HepG2 (cell line): ENCODE measurements around the gene XPR1. TPM values are rescaled to one million over a fixed set of nuclear protein-coding genes. Genes with fewer than 3 reads are reported as not detected.

Experiments used
- ATAC-seq: fragments of 200-7000 bp; cut with Tn5 transposase; 3 replicates; pipeline ENCODE4 v1.9.1; 2020; ENCODE audit warnings: mild to moderate bottlenecking, moderate library complexity
- BruUV-seq: library from RNA; stranded (reverse); fragments of 400-500 nt; replicated peaks from 2 replicates; lab custom pipeline; 2021; lab: Mats Ljungman, UMichigan
- CTCF ChIA-PET: fragments of 300-600 bp; formaldehyde crosslinking; extraction: SDS; loops from one replicate; lab custom pipeline; 2021; ENCODE audit warnings: low total read pairs, inconsistent platforms, low intra/inter-chr PET ratio; lab: Yijun Ruan, JAX
- POLR2A ChIA-PET: fragments of 350-600 bp; sonication (Branson Sonifier 250); formaldehyde crosslinking; loops from one replicate; lab custom pipeline; 2020; ENCODE audit warnings: antibody characterized with exemption, inconsistent platforms; lab: Yijun Ruan, JAX
- DNase-seq: peaks from one replicate; pipeline ENCODE4 v3.0.0-alpha.2; 2015; ENCODE audit warnings: low spot score
- FAIRE-seq: peaks from 3 replicates; lab custom pipeline; 2011; peaks lifted over from hg19 to GRCh38; lab: Jason Lieb, UNC
- H2AFZ ChIP-seq: one replicate; pipeline ENCODE4 v1.6.1; 2011; ENCODE audit warnings: low read length, inconsistent platforms
- H3K27ac ChIP-seq: fragments of 300-600 bp; 3 replicates; pipeline ENCODE4 v1.8.0; 2011; ENCODE audit warnings: mixed run types, mild to moderate bottlenecking, mixed read lengths, low read length, inconsistent platforms; ENCODE audit not compliant: insufficient read depth; ENCODE audit errors: extremely low read length
- H3K27me3 ChIP-seq, 2 experiments: fragments of 200-600 bp in 1 of 2; 2 replicates in 1 of 2; 3 replicates in 1 of 2; pipeline versions ENCODE4 v1.6.0 to v1.8.0; 2011; ENCODE audit warnings: low read length in 2 of 2, mild to moderate bottlenecking in 2 of 2, moderate library complexity in 2 of 2, inconsistent platforms in 1 of 2; ENCODE audit not compliant: insufficient read depth in 2 of 2, control insufficient read depth in 1 of 2
- H3K36me3 ChIP-seq, 2 experiments: fragments of 200-600 bp in 1 of 2; replicated peaks in 1 of 2; 2 replicates in 1 of 2; 3 replicates in 1 of 2; pipeline versions ENCODE4 v1.5.1 to v1.8.0; 2011; ENCODE audit warnings: low read length in 2 of 2, inconsistent platforms in 1 of 2; ENCODE audit not compliant: insufficient read depth in 2 of 2, control insufficient read depth in 1 of 2
- H3K4me1 ChIP-seq: 2 replicates; pipeline ENCODE4 v1.5.1; 2012; ENCODE audit warnings: low read length, inconsistent platforms; ENCODE audit not compliant: insufficient read depth
- H3K4me2 ChIP-seq: 2 replicates; pipeline ENCODE4 v1.6.0; 2011; ENCODE audit warnings: low read depth, low read length, inconsistent platforms
- H3K4me3 ChIP-seq, 3 experiments: fragments of 200-600 bp in 1 of 3; sonication (generic), shearing (Covaris generic) in 1 of 3; replicated peaks in 1 of 3; 2 replicates each; pipeline ENCODE4 v1.5.1; 2011 to 2016; ENCODE audit warnings: low read length in 3 of 3, inconsistent platforms in 2 of 3, low read depth in 2 of 3, mild to moderate bottlenecking in 2 of 3, control low read depth in 1 of 3, mixed read lengths in 1 of 3; ENCODE audit not compliant: insufficient read depth in 1 of 3
- H3K79me2 ChIP-seq: one replicate; pipeline ENCODE4 v1.6.1; 2011; ENCODE audit warnings: low read length, inconsistent platforms; ENCODE audit not compliant: insufficient read depth
- H3K9ac ChIP-seq: 2 replicates; pipeline ENCODE4 v1.6.0; 2011; ENCODE audit warnings: mild to moderate bottlenecking, low read depth, low read length, inconsistent platforms; ENCODE audit not compliant: insufficient read depth
- H3K9me3 ChIP-seq: 2 replicates; pipeline ENCODE4 v1.5.1; 2012; ENCODE audit warnings: mild to moderate bottlenecking, low read length
- H4K20me1 ChIP-seq: 2 replicates; pipeline ENCODE4 v1.6.0; 2011; ENCODE audit warnings: inconsistent platforms, mild to moderate bottlenecking, low read length, moderate library complexity; ENCODE audit not compliant: insufficient read depth
- ASH2L ChIP-seq: fragments of 300-600, 200-600 bp; sonication (generic); IDR thresholded peaks from 2 replicates; pipeline ENCODE4 v1.7.0; 2017; ENCODE audit warnings: low read depth, mild to moderate bottlenecking, moderate library complexity, mixed read lengths, low read length; ENCODE audit not compliant: insufficient read length
- KDM3A ChIP-seq: IDR thresholded peaks from 2 replicates; pipeline ENCODE4 v1.6.1; 2018; ENCODE audit warnings: low read depth, missing compliant biosample characterization
- PAF1 ChIP-seq: IDR thresholded peaks from 2 replicates; pipeline ENCODE4 v1.6.1; 2016; ENCODE audit warnings: missing genetic modification reagents, missing compliant biosample characterization
- RELA ChIP-seq: sonication (generic); formaldehyde crosslinking; IDR thresholded peaks from 2 replicates; pipeline ENCODE4 v1.4.0; 2020; ENCODE audit warnings: missing genetic modification reagents
- RFX3 ChIP-seq: IDR thresholded peaks from 2 replicates; pipeline ENCODE4 v1.6.1; 2016; ENCODE audit warnings: missing biosample characterization, missing genetic modification reagents
- SALL1 ChIP-seq: sonication (generic); formaldehyde crosslinking; IDR thresholded peaks from 2 replicates; pipeline ENCODE4 v1.8.0; 2022; ENCODE audit warnings: mild to moderate bottlenecking, missing genetic modification reagents
- U2AF1 ChIP-seq: fragments of 200-400 bp; formaldehyde crosslinking; optimal IDR thresholded peaks from 2 replicates; pipeline ENCODE3; 2017; ENCODE audit warnings: mild to moderate bottlenecking, low read depth, low read length
- ZBTB42 ChIP-seq: sonication (generic); formaldehyde crosslinking; IDR thresholded peaks from 2 replicates; pipeline ENCODE4 v1.5.0; 2020; ENCODE audit warnings: mild to moderate bottlenecking, missing genetic modification reagents
- ZNF20 ChIP-seq: sonication (generic); formaldehyde crosslinking; IDR thresholded peaks from 2 replicates; pipeline ENCODE4 v1.4.0; 2020; ENCODE audit warnings: mild to moderate bottlenecking, moderate library complexity, missing genetic modification reagents
- ZNF761 ChIP-seq: sonication (generic); formaldehyde crosslinking; conservative IDR thresholded peaks from 2 replicates; pipeline ENCODE4 v1.4.0; 2020; ENCODE audit warnings: mild to moderate bottlenecking, missing genetic modification reagents
- WGBS: methylation state at CpG from one replicate; pipeline ENCODE4 v1.1.6; 2017; ENCODE audit warnings: low lambda C conversion rate; 5-methylcytosine and 5-hydroxymethylcytosine counted together
- in situ Hi-C: cut with HindIII; loops from 2 replicates; pipeline ENCODE4 v1.10.0; 2017; ENCODE audit warnings: low pct_unique_long_range_greater_than_20kb; ENCODE audit not compliant: extremely low pct_ligation_motif_present
- intact Hi-C: fragments of 100-400 bp; cut with micrococcal nuclease; formaldehyde crosslinking; loops from one replicate; pipeline ENCODE4 v1.10.0; 2022; ENCODE audit not compliant: unreplicated experiment
- polyA plus RNA-seq, 8 experiments: library from polyadenylated mRNA; depleted of rRNA in 3 of 8; stranded (reverse) in 7 of 8; unstranded in 1 of 8; fragments of >200 nt; fragmentation: Illumina TruSeq in 4 of 8; extraction: Trizol in 4 of 8; gene quantifications; 2 replicates each; pipeline versions ENCODE4 v1.2.1 to v1.2.3, GENCODE V29; 2011 to 2016; ENCODE audit warnings: low read depth in 4 of 8, missing spikeins in 1 of 8, mixed read lengths in 1 of 8; ENCODE audit not compliant: insufficient read depth in 1 of 8
- total RNA-seq, 5 experiments: library from RNA; depleted of rRNA; stranded (reverse); fragments of >200 nt; fragmentation: Illumina TruSeq; extraction: Trizol; gene quantifications; 2 replicates each; pipeline ENCODE4 v1.2.3, GENCODE V29; 2016; ENCODE audit warnings: low read depth in 1 of 5
- TF ChIP-seq, protein P1 (sequence below), 2 experiments: sonication (generic) in 1 of 2; formaldehyde crosslinking in 1 of 2; IDR thresholded peaks; 2 replicates each; pipeline versions ENCODE4 v1.6.1 to v1.9.0; 2014 to 2022; ENCODE audit warnings: antibody characterized with exemption in 1 of 2, borderline replicate concordance in 1 of 2, inconsistent platforms in 1 of 2, low read depth in 1 of 2, missing genetic modification reagents in 1 of 2
- TF ChIP-seq, protein P2 (sequence below): sonication (generic); formaldehyde crosslinking; IDR thresholded peaks from 2 replicates; pipeline ENCODE4 v1.4.0; 2020; ENCODE audit warnings: missing genetic modification reagents

The XPR1 gene
- total and polyA plus RNA-seq, 2 of the 13 experiments (the other 11 are each of a cell fraction or from before 2014, with no cell fraction given) = 22.3 to 23.6 TPM

DNA sequence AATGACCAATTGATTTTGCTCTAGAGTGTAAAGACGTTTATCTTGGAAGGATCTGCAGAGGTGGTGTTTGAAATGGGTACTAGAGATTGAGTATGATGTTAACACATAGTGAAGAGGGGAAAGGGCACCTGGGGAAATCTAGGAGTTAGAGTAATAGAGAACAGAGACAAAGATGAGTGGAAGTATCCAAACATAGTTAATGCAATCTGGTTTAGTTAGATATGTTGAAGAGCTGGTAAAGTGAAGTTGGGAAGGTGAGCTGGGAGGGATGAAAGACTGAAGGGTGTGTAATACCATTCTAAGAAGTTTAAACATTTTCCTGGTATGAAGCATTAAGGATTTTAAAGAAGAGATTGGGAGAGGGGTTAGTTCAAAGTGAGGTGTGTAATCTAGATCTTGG lies 11.0 kb downstream of the XPR1 start (continued):
- TF ChIP-seq, protein P1, sequence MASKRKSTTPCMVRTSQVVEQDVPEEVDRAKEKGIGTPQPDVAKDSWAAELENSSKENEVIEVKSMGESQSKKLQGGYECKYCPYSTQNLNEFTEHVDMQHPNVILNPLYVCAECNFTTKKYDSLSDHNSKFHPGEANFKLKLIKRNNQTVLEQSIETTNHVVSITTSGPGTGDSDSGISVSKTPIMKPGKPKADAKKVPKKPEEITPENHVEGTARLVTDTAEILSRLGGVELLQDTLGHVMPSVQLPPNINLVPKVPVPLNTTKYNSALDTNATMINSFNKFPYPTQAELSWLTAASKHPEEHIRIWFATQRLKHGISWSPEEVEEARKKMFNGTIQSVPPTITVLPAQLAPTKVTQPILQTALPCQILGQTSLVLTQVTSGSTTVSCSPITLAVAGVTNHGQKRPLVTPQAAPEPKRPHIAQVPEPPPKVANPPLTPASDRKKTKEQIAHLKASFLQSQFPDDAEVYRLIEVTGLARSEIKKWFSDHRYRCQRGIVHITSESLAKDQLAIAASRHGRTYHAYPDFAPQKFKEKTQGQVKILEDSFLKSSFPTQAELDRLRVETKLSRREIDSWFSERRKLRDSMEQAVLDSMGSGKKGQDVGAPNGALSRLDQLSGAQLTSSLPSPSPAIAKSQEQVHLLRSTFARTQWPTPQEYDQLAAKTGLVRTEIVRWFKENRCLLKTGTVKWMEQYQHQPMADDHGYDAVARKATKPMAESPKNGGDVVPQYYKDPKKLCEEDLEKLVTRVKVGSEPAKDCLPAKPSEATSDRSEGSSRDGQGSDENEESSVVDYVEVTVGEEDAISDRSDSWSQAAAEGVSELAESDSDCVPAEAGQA (IDR thresholded peaks at IDR 0.05; ENCODE audit: low read depth) = no peak
- TF ChIP-seq, protein P1 (CRISPR knock-in tag; IDR thresholded peaks at IDR 0.05; ENCODE audit: borderline replicate concordance) = no peak

DNA sequence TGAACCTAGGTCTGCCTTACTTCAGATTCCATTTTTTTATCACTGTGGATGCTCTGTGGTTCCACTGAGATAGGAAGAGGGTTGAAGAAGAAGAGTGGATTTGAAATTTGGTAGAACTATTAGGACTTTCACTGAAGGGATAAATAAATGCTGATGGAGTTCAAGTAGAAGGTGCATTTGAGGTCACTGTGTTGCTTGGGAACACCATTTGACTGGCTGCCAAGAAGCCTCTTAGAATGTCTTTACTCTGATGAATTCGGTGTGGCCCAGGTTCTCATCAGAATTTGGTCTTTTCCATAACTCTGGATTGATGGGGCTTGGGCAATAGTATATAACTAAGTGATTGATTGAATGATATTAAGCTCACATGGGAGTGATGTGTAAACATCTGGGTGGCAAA lies 11.9 kb downstream of the XPR1 start:
- H3K9ac ChIP-seq = no peak overlapping the region
- H3K27ac ChIP-seq = no peak overlapping the region
- H3K4me2 ChIP-seq = no peak overlapping the region
- intact Hi-C loops (no loop called here), in situ Hi-C loops (no loop called here)
- H3K4me3 ChIP-seq = no peak overlapping the region
- CTCF ChIA-PET = no interaction called here
- ATAC-seq = no peak
- TF ChIP-seq SALL1 (CRISPR knock-in tag) (no peak), RELA (no peak), KDM3A (CRISPR knock-in tag) (no peak), ASH2L (no peak), ZNF20 (CRISPR knock-in tag) (no peak), RFX3 (CRISPR knock-in tag) (no peak), U2AF1 (no peak), PAF1 (CRISPR knock-in tag) (no peak), ZBTB42 (CRISPR knock-in tag) (no peak), ZNF761 (CRISPR knock-in tag) (no peak)
- TF ChIP-seq, protein P2, sequence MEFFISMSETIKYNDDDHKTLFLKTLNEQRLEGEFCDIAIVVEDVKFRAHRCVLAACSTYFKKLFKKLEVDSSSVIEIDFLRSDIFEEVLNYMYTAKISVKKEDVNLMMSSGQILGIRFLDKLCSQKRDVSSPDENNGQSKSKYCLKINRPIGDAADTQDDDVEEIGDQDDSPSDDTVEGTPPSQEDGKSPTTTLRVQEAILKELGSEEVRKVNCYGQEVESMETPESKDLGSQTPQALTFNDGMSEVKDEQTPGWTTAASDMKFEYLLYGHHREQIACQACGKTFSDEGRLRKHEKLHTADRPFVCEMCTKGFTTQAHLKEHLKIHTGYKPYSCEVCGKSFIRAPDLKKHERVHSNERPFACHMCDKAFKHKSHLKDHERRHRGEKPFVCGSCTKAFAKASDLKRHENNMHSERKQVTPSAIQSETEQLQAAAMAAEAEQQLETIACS = no peak
- BruUV-seq = no TSS peak
- no peak for FAIRE-seq
- DNase-seq = no peak
- no peaks in the 10 kb centered on the region for H3K4me1 ChIP-seq
- POLR2A ChIA-PET = no interaction called here
- H3K9me3 ChIP-seq = no peaks in the 10 kb centered on the region
- H3K36me3 ChIP-seq = no peaks in the 10 kb centered on the region; a peak in 2 of 5 replicates
- 100% methylated on average over 1 of the region's 1 CpG for WGBS
- H3K79me2 ChIP-seq = peaks cover 2% of the 10 kb centered on the region
- H3K27me3 ChIP-seq = no peaks in the 10 kb centered on the region
- H4K20me1 ChIP-seq = no peaks in the 10 kb centered on the region
- no peak overlapping the region for H2AFZ ChIP-seq
